K562 (cell line): ENCODE results near the gene GCC1. TPM values are rescaled to one million over a fixed set of nuclear protein-coding genes. Genes with fewer than 3 reads are reported as not detected.
A peak's percentile ranks its signal among the peaks of the same experiment; 100 is the strongest.

Experiments
- CAMTA2 ChIP-seq: fragments of 250-450 bp; sonication (Bioruptor Pico); conservative IDR thresholded peaks from 2 replicates; pipeline ENCODE4 v1.5.1; 2022
- DIDO1 ChIP-seq: fragments of 450-650 bp; IDR thresholded peaks from 2 replicates; pipeline ENCODE4 v1.6.1; 2016; ENCODE audit warnings: low read depth, missing biosample characterization, missing genetic modification characterization
- IFI16 ChIP-seq: fragments of 250-450 bp; sonication (Bioruptor Pico); IDR thresholded peaks from 2 replicates; pipeline ENCODE4 v2.1.2; 2022; ENCODE audit warnings: mild to moderate bottlenecking, inconsistent platforms
- NONO ChIP-seq, 2 experiments: fragments of 200-400 bp in 1 of 2; fragments of 450-650 bp in 1 of 2; formaldehyde crosslinking in 1 of 2; IDR thresholded peaks; 2 replicates each; pipeline ENCODE4 v1.6.1; 2017; ENCODE audit warnings: low read depth in 2 of 2, mild to moderate bottlenecking in 2 of 2, moderate library complexity in 2 of 2, low read length in 1 of 2
- SAP30 ChIP-seq: fragments of 200-600 bp; sonication (generic); IDR thresholded peaks from 2 replicates; pipeline ENCODE4 v1.6.1; 2012; ENCODE audit warnings: borderline replicate concordance, low read depth, mild to moderate bottlenecking, moderate library complexity, low read length, control low read depth, inconsistent platforms; ENCODE audit not compliant: insufficient read depth, poor library complexity, severe bottlenecking
- SREBF1 ChIP-seq: fragments of 150-350 bp; IDR thresholded peaks from 2 replicates; pipeline ENCODE4 v1.6.1; 2014; ENCODE audit warnings: antibody characterized with exemption, low read depth, low read length, borderline replicate concordance
- TAL1 ChIP-seq: fragments of 450-650 bp; IDR thresholded peaks from 2 replicates; pipeline ENCODE4 v1.6.1; 2016; ENCODE audit warnings: mild to moderate bottlenecking
- ZBTB43 ChIP-seq: sonication (generic); formaldehyde crosslinking; IDR thresholded peaks from 2 replicates; pipeline ENCODE4 v1.8.0; 2023; ENCODE audit warnings: mild to moderate bottlenecking, missing genetic modification reagents
- ZNF224 ChIP-seq: sonication (generic); formaldehyde crosslinking; IDR thresholded peaks from 2 replicates; pipeline ENCODE4 v1.8.0; 2022; ENCODE audit warnings: mild to moderate bottlenecking, missing genetic modification reagents
- ZNF318 ChIP-seq, 2 experiments: fragments of 450-650 bp; IDR thresholded peaks; 2 replicates each; pipeline ENCODE4 v1.6.1; 2016; ENCODE audit warnings: mild to moderate bottlenecking in 2 of 2, borderline replicate concordance in 1 of 2, low read depth in 1 of 2, moderate library complexity in 1 of 2
- polyA plus RNA-seq, 8 experiments: library from polyadenylated mRNA; depleted of rRNA in 4 of 8; stranded (reverse) in 5 of 8; unstranded in 3 of 8; fragments of >200 nt; fragmentation: Nextera tagmentation in 2 of 8; fragmentation: Illumina TruSeq in 1 of 8; extraction: Ambion mirVana in 2 of 8; extraction: Trizol in 1 of 8; gene quantifications; 2 replicates each; pipeline versions ENCODE4 v1.2.1 to v1.2.3, GENCODE V29; 2011 to 2014; ENCODE audit warnings: inconsistent platforms in 1 of 8, missing spikeins in 1 of 8
- total RNA-seq, 7 experiments: library from RNA; depleted of rRNA in 6 of 7; stranded (reverse); fragments of >200 nt in 6 of 7; fragmentation: Illumina TruSeq in 2 of 7; extraction: Trizol in 2 of 7; gene quantifications; 2 replicates each; pipeline versions ENCODE4 v1.2.1 to v1.2.3, GENCODE V29; 2011 to 2021; ENCODE audit warnings: low replicate concordance in 1 of 7
- TF ChIP-seq, protein P1 (sequence below), 3 experiments: IDR thresholded peaks in 2 of 3; conservative IDR thresholded peaks in 1 of 3; 2 replicates each; pipeline ENCODE4 v1.5.1; 2011 to 2012; ENCODE audit warnings: low read length in 3 of 3, mild to moderate bottlenecking in 3 of 3, control low read depth in 2 of 3, improper control_type of control experiment in 1 of 3, inconsistent platforms in 1 of 3, low read depth in 1 of 3, mixed read lengths in 1 of 3, moderate library complexity in 1 of 3; ENCODE audit not compliant: insufficient read depth in 2 of 3
- TF ChIP-seq, protein P2 (sequence below): sonication (generic); formaldehyde crosslinking; IDR thresholded peaks from 2 replicates; pipeline ENCODE4 v1.8.0; 2022; ENCODE audit warnings: missing genetic modification reagents, mild to moderate bottlenecking, borderline replicate concordance

The GCC1 gene
- total and polyA plus RNA-seq, 9 of the 15 experiments (the other 6 are each of a cell fraction or from before 2014, with no cell fraction given) = 1.9 to 19.8 (median 10.9) TPM

- TF ChIP-seq, protein P1, sequence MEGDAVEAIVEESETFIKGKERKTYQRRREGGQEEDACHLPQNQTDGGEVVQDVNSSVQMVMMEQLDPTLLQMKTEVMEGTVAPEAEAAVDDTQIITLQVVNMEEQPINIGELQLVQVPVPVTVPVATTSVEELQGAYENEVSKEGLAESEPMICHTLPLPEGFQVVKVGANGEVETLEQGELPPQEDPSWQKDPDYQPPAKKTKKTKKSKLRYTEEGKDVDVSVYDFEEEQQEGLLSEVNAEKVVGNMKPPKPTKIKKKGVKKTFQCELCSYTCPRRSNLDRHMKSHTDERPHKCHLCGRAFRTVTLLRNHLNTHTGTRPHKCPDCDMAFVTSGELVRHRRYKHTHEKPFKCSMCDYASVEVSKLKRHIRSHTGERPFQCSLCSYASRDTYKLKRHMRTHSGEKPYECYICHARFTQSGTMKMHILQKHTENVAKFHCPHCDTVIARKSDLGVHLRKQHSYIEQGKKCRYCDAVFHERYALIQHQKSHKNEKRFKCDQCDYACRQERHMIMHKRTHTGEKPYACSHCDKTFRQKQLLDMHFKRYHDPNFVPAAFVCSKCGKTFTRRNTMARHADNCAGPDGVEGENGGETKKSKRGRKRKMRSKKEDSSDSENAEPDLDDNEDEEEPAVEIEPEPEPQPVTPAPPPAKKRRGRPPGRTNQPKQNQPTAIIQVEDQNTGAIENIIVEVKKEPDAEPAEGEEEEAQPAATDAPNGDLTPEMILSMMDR (IDR thresholded peaks at IDR 0.05 in 2 of 3, conservative IDR thresholded peaks at IDR 0.05 in 1 of 3; ENCODE audit: insufficient read depth in 2 of 3, low read depth in 1 of 3, low read length in 3 of 3) = 0 out of 6 replicates have a peak, but pooled peaks of 2 of the 3 experiments have one; percentile 1 to 15
- TF ChIP-seq CAMTA2 (CRISPR knock-in tag) (no peak), SREBF1 (no peak), TAL1 (no peak), NONO (IDR thresholded peaks at IDR 0.05; ENCODE audit: low read depth in 2 of 2, low read length in 1 of 2) (peak in 1 of 2 experiments; percentile 55; a peak in 1 of 4 replicates), ZBTB43 (CRISPR knock-in tag) (no peak), IFI16 (CRISPR knock-in tag) (no peak), ZNF318 (IDR thresholded peaks at IDR 0.05; ENCODE audit: borderline replicate concordance in 1 of 2, low read depth in 1 of 2) (no peak), DIDO1 (tag) (no peak), ZNF224 (CRISPR knock-in tag) (no peak), SAP30 (no peak)
- TF ChIP-seq, protein P2, sequence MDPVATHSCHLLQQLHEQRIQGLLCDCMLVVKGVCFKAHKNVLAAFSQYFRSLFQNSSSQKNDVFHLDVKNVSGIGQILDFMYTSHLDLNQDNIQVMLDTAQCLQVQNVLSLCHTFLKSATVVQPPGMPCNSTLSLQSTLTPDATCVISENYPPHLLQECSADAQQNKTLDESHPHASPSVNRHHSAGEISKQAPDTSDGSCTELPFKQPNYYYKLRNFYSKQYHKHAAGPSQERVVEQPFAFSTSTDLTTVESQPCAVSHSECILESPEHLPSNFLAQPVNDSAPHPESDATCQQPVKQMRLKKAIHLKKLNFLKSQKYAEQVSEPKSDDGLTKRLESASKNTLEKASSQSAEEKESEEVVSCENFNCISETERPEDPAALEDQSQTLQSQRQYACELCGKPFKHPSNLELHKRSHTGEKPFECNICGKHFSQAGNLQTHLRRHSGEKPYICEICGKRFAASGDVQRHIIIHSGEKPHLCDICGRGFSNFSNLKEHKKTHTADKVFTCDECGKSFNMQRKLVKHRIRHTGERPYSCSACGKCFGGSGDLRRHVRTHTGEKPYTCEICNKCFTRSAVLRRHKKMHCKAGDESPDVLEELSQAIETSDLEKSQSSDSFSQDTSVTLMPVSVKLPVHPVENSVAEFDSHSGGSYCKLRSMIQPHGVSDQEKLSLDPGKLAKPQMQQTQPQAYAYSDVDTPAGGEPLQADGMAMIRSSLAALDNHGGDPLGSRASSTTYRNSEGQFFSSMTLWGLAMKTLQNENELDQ = 0 out of 2 replicates have a peak, but pooled peaks have one; percentile 81
Measured at GRCh38 chr7:127588019-127588696, 2.8 kb upstream of the GCC1 start, which contains the start of gene ARF5 (continued).
